ENCODE results near the gene HPX.

DNA sequence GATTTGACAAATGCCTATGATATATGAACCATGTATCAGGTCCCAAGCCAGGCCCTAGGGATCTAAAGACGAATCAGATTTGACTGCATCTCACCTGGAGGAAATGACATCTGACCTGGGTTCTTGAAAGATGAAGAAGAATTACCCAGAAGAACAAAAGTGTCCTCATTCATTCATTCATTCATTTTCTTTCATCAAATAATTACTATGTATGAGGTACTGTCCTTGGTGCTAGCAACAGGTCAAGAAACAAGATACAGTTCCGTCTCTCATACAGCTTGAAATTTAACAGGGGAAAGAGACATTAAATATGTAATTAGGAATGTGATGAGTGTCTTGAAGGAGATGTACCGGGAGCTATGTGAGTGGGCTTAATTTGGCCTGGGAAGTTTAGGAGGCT is 20.1 kb downstream of the HPX start:
- TF ChIP-seq POLR2A (IDR thresholded peaks at IDR 0.05) = no peak
- TF ChIP-seq, protein P1, sequence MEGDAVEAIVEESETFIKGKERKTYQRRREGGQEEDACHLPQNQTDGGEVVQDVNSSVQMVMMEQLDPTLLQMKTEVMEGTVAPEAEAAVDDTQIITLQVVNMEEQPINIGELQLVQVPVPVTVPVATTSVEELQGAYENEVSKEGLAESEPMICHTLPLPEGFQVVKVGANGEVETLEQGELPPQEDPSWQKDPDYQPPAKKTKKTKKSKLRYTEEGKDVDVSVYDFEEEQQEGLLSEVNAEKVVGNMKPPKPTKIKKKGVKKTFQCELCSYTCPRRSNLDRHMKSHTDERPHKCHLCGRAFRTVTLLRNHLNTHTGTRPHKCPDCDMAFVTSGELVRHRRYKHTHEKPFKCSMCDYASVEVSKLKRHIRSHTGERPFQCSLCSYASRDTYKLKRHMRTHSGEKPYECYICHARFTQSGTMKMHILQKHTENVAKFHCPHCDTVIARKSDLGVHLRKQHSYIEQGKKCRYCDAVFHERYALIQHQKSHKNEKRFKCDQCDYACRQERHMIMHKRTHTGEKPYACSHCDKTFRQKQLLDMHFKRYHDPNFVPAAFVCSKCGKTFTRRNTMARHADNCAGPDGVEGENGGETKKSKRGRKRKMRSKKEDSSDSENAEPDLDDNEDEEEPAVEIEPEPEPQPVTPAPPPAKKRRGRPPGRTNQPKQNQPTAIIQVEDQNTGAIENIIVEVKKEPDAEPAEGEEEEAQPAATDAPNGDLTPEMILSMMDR (IDR thresholded peaks at IDR 0.05) = no peak
